Measurements from ENCODE around the gene ECSIT. TPM values are rescaled to one million over a fixed set of nuclear protein-coding genes. Genes with fewer than 3 reads are reported as not detected.
A peak's percentile ranks its signal among the peaks of the same experiment; 100 is the strongest.

ECSIT gene
- total and polyA plus RNA-seq, 10 donors: 30.2 to 55.1 (median 36.3) TPM

DNA sequence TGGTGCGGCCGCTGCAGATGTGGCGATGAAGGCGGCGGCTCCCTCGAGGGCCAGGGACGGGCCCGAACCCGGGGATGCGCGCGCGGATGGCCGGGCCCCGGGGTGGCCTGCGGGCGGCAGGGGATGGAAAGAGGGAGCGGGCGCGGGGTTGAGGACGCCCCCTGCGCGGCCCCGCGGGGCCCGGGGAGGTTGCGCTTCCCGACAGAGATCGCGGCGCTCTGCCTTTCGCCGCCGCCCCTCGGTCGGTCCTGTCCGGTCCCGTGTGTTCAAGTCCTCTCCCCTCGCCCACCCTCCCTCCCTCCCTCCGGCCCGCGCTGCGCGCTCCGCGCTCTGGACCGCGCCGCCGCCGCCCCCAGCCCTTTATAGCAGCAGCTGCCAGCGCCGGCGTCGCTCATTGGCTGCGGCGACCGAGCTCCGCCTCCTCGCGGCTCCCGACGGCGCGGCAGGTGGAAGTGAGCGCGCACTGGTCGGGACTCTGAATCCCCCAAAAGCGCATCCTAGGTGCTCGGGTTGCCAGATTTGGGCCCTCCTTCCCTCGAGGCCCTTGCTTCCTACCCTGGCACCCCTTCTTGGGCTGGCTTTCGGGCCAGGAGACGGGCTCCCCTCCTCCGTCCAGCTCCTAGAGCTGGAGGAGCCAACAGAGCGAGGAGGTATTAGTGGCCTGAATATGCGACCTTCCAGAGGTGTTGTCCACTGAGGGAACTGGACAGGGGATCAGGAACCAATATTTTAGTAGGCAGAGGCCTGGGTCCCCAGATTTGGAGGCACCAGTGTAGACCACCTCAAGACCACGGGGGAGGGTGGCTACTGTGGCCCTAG lies 48.0 kb downstream of the ECSIT start, which contains the start of gene ELAVL3:
TSS of gene ELAVL3 (minus strand) at position 332 of the 819 bp plus-strand sequence. CDS start 438 bp downstream, outside the sequence.
- H3K4me1 ChIP-seq: peaks cover 14 to 51% (median 44%) of the 10 kb centered on the region in 6 donors
- no peaks in the 10 kb centered on the region for H3K9me3 ChIP-seq
- H3K27me3 ChIP-seq (replicated peaks in 1 of 7): peaks cover 11 to 65% (median 45%) of the 10 kb centered on the region in 7 donors
- TF ChIP-seq POLR2AphosphoS5 (IDR thresholded peaks at IDR 0.05): peak in 1 of 3 donors; percentile 14
- TF ChIP-seq, protein P1, sequence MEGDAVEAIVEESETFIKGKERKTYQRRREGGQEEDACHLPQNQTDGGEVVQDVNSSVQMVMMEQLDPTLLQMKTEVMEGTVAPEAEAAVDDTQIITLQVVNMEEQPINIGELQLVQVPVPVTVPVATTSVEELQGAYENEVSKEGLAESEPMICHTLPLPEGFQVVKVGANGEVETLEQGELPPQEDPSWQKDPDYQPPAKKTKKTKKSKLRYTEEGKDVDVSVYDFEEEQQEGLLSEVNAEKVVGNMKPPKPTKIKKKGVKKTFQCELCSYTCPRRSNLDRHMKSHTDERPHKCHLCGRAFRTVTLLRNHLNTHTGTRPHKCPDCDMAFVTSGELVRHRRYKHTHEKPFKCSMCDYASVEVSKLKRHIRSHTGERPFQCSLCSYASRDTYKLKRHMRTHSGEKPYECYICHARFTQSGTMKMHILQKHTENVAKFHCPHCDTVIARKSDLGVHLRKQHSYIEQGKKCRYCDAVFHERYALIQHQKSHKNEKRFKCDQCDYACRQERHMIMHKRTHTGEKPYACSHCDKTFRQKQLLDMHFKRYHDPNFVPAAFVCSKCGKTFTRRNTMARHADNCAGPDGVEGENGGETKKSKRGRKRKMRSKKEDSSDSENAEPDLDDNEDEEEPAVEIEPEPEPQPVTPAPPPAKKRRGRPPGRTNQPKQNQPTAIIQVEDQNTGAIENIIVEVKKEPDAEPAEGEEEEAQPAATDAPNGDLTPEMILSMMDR (IDR thresholded peaks at IDR 0.05 in 8 of 11, conservative IDR thresholded peaks at IDR 0.05 in 3 of 11): no peak
- DNase-seq: no peak
- H3K27ac ChIP-seq: no peak within 1 kb of the TSS
- H3K36me3 ChIP-seq: peaks cover 0 to 31% (median 5%) of the 10 kb centered on the region in 6 donors
- intact Hi-C loops (cut with DNase I; ENCODE audit: low total_unique reads): no loop called here
- peak within 1 kb of the TSS in 6 of 8 donors; percentile 8 to 68 (median 40) for H3K4me3 ChIP-seq
- 15 to 33% (median 26%) methylated on average over 12 to 76 of the region's 77 CpGs for WGBS, 5 donors

GRCh38 chr19:11479898-11480714 lies 48.8 kb downstream of the ECSIT start:
- TF ChIP-seq, protein P1 (IDR thresholded peaks at IDR 0.05 in 8 of 11, conservative IDR thresholded peaks at IDR 0.05 in 3 of 11): no peak
- TF ChIP-seq POLR2A (IDR thresholded peaks at IDR 0.05) (no peak), POLR2AphosphoS5 (IDR thresholded peaks at IDR 0.05) (no peak)
- Histone ChIP-seq H3K27me3 (replicated peaks in 1 of 7) (peaks cover 11 to 65% (median 45%) of the 10 kb centered on the region in 7 donors), H3K9me3 (no peaks in the 10 kb centered on the region), H3K36me3 (peaks cover 0 to 23% (median 5%) of the 10 kb centered on the region in 6 donors), H3K27ac (no peak overlapping the region), H3K4me1 (peaks cover 14 to 51% (median 44%) of the 10 kb centered on the region in 6 donors), H3K4me3 (peak overlapping the region in 4 of 8 donors; percentile 2 to 45 (median 14))
- WGBS, 5 donors: 8 to 31% (median 13%) methylated on average over 14 to 86 of the region's 86 CpGs
- no peak for DNase-seq
- intact Hi-C loops (cut with DNase I; ENCODE audit: low total_unique reads): no loop called here

GRCh38 chr19:11479090-11479897 lies 49.6 kb downstream of the ECSIT start:
- TF ChIP-seq POLR2A (IDR thresholded peaks at IDR 0.05) (no peak), POLR2AphosphoS5 (IDR thresholded peaks at IDR 0.05) (no peak)
- TF ChIP-seq, protein P1 (IDR thresholded peaks at IDR 0.05 in 8 of 11, conservative IDR thresholded peaks at IDR 0.05 in 3 of 11): no peak
- no peaks in the 10 kb centered on the region for H3K9me3 ChIP-seq
- DNase-seq: no peak
- H3K27ac ChIP-seq: no peak overlapping the region
- peaks cover 14 to 51% (median 44%) of the 10 kb centered on the region in 6 donors for H3K4me1 ChIP-seq
- H3K4me3 ChIP-seq: peak overlapping the region in 4 of 8 donors; percentile 2 to 45 (median 14)
- H3K27me3 ChIP-seq (replicated peaks in 1 of 7): peaks cover 11 to 65% (median 45%) of the 10 kb centered on the region in 7 donors
- WGBS, 5 donors: 17 to 47% (median 24%) methylated on average over 31 to 62 of the region's 62 CpGs
- H3K36me3 ChIP-seq: peaks cover 0 to 18% (median 5%) of the 10 kb centered on the region in 6 donors
- intact Hi-C loops (cut with DNase I; ENCODE audit: low total_unique reads): no loop called here
